TTC549 (cell line): Measurements from ENCODE around the gene ALG11.
A peak's percentile ranks its signal among the peaks of the same experiment; 100 is the strongest.
"Not testable (repeated sequence)": the region's sequence is repeated elsewhere in the genome, so short reads cannot be mapped to it uniquely, and the experiment has no call there.

Experiments
- FAIRE-seq: peaks from 2 replicates; lab custom pipeline; 2012; peaks lifted over from hg19 to GRCh38; lab: Jason Lieb, UNC

ALG11 gene, protein sequence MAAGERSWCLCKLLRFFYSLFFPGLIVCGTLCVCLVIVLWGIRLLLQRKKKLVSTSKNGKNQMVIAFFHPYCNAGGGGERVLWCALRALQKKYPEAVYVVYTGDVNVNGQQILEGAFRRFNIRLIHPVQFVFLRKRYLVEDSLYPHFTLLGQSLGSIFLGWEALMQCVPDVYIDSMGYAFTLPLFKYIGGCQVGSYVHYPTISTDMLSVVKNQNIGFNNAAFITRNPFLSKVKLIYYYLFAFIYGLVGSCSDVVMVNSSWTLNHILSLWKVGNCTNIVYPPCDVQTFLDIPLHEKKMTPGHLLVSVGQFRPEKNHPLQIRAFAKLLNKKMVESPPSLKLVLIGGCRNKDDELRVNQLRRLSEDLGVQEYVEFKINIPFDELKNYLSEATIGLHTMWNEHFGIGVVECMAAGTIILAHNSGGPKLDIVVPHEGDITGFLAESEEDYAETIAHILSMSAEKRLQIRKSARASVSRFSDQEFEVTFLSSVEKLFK

DNA sequence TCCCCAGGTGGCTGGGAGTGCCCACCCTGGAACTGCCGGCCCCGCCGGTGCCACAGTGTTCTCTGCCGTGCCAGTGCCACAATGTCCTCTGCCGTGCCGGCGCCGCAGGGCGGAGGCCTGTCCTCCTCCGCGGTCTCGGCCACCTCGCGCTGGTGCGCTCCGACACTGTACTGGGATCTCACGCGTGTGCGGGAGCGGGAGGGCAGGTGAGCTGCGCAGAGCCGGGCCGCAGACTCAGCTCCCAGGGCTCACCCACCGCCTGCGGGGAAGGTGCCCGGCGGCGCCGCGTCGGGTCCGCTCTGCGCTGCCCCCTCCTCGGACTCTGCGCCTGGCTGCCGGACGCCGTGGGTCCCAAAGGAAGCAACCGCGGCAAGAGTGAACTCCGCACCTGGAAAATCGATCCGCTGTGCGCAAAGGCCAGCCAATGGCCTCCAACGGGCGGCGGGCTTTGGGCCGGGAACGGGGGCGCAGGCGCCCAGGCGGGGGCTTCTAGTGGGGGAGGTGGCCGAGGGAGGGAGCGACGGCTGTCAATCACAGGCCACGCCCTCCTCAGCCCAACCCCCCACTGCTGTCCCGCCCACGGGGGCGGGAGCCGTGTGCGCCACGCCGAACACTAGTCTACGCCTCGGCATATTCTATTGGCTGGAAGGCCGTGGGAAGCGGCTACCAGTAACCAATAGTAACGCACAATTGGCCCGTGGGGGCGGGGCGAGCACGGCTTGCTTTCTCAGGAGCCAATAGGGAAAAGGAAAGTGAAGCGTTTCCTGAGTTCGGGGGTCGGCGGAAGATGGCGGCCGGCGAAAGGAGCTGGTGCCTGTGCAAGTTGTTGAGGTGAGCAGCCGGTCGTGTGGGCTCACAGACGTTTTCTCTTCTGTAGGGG, at the start of gene ALG11:
ALG11 (plus strand) TSS at position 767 of the 880 bp plus-strand sequence; CDS start at position 788, 21 bp downstream.
- FAIRE-seq: peak; percentile 90

DNA sequence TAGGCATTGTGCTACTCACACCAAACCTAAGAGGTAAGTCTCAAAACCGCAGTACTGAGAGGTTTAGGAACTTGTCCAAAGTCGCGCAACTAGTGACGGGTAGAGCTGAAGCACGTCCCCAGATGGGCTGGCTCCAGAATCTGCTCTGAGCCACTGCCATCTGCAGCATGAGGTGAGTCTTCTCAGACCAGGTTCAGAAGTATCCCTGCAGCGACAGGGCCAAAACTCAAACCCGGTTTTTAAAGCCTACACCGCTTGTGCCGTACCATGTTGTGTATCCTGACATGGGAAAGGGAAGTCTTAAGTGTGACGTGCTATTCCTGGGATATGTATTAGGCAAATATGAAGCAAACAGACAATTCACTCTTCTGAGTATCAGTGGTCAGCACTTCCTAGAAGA, 46.0 kb upstream of the ALG11 start:
- FAIRE-seq: no peak

- no peak for FAIRE-seq
These were observed 44.4 kb upstream of the ALG11 start for GRCh38 chr13:51967482-51968446.

GRCh38 chr13:51970349-51970748, 41.8 kb upstream of the ALG11 start:
- no peak for FAIRE-seq

GRCh38 chr13:51971520-51972426, 40.4 kb upstream of the ALG11 start:
- no peak for FAIRE-seq

DNA sequence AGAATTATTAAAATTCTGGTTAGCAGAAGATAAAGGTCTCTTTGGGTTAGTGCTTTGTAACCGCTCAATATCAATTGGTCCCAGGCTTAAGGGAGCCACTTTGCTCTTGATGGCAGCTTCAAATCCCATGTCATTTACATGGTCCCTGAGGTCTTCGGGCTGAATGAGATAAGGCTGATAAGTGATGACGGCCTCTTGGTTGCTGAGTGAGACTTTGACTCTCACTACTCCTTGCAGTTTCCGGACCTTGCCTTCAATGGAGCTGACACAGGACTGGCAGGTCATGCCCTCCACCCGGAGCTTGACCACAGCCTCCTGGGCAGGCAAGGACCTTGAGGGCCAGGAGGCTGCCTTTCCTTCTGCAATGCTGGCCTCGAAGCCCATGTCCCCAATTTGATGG, 37.7 kb upstream of the ALG11 start:
- FAIRE-seq: no peak

DNA sequence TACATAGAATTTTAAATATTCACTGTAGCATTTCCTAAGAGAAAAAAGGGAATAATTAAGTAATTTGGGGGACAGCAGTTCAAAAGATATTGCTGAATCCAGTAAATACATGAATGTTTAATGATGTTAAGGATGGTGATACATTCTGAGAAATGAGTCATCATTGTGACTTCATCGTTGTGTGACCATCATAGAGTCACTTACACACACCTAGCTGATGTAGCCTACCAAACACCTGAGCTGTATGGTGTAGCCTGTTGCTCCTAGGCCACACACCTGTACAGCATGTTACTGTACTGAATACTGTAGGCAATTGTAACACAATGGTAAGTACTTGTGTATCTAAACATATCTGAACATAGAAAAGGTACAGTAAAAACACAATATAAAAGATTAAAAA, 35.8 kb upstream of the ALG11 start:
- FAIRE-seq: no peak

GRCh38 chr13:51976890-51977289, 35.3 kb upstream of the ALG11 start:
- FAIRE-seq: no peak

- no peak for FAIRE-seq
These were observed 34.6 kb upstream of the ALG11 start for GRCh38 chr13:51977625-51978024.

DNA sequence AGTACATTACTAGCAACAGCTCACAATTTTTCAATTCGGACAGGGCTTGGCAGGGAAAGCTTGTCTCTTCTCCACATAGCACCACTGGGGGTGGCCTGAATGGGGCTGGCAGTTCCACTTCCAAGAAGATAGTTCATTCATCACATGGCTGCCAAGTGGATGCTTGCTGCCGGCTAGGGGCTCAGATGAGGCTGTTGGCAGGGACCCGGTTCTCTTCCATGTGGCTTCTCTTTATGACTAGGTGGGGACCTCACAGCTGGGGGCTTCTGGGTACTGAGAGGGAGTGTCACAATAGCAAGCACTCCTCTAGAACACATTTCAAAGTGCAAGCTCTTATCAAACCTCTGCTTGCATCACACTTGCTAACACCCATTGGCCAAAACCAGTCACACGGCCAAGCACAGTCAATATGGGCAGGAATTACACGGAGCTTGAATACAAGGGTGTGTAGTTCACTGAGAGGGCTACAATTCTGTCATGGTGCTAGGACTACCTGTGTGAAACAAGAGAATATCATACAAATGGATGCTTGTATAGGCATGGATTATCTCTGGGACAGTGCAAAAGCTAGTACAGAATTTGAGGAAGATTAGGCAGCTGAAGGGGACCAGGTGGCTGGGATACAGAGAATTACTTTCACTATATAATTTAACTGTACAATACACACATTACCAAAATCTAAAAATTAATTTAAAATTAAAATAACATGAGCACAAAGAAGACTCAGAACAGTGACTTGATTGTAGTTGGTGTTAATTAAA, 33.2 kb upstream of the ALG11 start:
- FAIRE-seq: no peak

GRCh38 chr13:51980908-51981307, 31.3 kb upstream of the ALG11 start:
- no peak for FAIRE-seq

DNA sequence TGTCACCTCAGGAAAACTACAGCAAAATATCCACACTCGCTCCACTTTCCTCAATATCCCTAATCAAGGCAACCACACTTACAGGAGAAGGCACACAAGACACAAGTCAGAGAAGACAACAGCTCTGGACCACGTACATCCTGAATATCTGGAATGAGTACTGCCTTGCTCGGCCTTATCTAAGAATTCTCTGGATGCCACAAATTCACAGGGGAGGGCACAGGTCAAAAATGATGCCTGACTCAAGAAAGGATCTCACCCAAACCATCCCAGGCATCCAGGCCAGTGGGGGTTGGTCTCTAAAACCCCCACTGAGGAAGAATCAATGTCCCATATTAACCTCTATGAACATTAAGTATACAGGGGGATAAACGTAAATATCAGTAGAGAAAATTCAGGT, 30.8 kb upstream of the ALG11 start:
- no peak for FAIRE-seq

- not testable (repeated sequence) for FAIRE-seq
These were observed 28.9 kb upstream of the ALG11 start for GRCh38 chr13:51983292-51983691.

DNA sequence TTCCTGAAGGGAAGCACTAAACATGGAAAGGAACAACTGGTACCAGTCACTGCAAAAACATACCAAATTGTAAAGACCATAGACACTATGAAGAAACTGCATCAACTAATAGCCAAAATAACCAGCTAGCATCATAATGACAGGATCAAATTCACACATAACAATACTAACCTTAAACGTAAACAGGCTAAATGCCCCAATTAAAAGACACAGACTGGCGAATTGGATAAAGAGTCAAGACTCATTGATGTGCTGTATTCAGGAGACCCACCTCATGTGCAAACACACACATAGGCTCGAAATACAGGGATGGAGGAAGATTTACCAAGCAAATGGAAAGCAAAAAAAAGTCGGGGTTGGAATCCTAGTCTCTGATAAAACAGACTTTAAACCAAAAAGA, 27.3 kb upstream of the ALG11 start:
- not testable (repeated sequence) for FAIRE-seq

- FAIRE-seq: no peak
These were observed 23.1 kb upstream of the ALG11 start for GRCh38 chr13:51988988-51989618.

- no peak for FAIRE-seq
These were observed 18.5 kb upstream of the ALG11 start for GRCh38 chr13:51993713-51994112.

DNA sequence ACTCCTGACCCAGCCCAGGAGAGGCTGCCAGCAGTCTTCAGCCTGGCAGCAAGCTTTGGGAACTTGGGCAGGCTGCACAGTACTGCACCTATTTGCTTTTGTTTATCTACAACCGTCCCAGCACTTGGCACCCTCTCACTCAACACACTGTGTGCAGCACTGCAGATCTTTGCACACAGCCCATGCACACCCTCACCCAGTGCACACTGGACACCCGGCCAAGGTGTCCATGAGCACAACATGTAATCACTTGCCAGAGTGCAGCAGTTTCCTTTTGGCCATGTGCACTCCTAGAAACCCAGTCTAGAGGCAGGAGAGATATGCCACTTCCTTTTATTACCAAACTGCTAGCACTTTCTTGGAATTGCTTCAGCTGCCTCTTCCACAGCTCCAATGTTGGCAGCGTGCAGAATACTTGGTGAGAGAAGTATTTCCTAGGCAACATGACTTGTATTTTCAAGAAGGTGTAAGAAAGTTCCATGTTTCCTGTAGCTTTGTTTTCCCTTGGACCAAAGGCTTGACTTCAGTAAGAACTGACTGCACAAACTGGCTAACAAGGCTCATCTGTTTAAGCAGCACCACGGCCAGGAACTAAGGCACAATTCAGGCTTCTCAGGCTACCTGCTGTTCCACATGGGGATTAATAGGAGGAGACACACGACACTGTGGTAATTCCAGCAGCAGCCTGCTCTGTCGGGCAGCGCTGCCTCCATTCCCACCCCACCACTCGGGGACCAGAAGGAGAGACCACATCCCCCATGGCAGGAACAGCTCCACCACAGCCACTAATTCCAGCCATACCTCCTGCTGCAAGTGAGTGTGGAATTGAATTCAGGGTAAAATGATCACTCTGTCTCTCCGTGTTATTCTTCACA, 16.3 kb upstream of the ALG11 start:
- no peak for FAIRE-seq

GRCh38 chr13:51996641-51997040, 15.6 kb upstream of the ALG11 start:
- no peak for FAIRE-seq

DNA sequence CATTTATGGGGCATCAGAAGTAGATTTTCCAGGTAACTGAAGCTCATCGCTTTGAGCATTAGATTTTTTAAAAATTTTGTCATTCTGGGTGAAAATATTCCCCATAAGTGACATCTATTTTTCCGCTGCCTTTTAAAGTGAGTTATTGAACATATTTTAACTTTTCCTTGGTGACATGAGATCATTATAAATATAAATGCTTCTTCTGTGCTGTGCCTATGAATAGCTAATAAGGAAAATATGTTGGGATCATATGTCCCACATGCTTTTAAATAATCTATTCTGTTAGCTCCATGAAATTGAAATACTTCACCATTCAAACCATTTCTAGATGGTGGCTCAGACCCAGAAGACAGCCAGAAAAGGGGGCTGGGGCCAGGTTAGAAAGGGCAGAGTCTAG, 15.0 kb upstream of the ALG11 start:
- no peak for FAIRE-seq
